HepG2 (cell line): ENCODE data around the gene EGFLAM. TPM values are rescaled to one million over a fixed set of nuclear protein-coding genes. Genes with fewer than 3 reads are reported as not detected.

Experiments used
- JARID2 ChIP-seq: sonication (generic); formaldehyde crosslinking; IDR thresholded peaks from 2 replicates; pipeline ENCODE4 v1.8.1; 2023; ENCODE audit warnings: missing genetic modification reagents, inconsistent platforms; ENCODE audit not compliant: insufficient replicate concordance
- MLLT10 ChIP-seq: sonication (generic); formaldehyde crosslinking; IDR thresholded peaks from 2 replicates; pipeline ENCODE4 v1.4.0; 2020; ENCODE audit warnings: missing genetic modification reagents
- NFRKB ChIP-seq: fragments of 450-650 bp; IDR thresholded peaks from 2 replicates; pipeline ENCODE4 v1.6.1; 2017
- PPARG ChIP-seq: conservative IDR thresholded peaks from 2 replicates; pipeline ENCODE4 v1.6.1; 2016; ENCODE audit warnings: missing biosample characterization, missing genetic modification reagents
- USF2 ChIP-seq, 2 experiments: sonication (generic) in 1 of 2; formaldehyde crosslinking in 1 of 2; IDR thresholded peaks; 2 replicates each; pipeline versions ENCODE4 v1.5.1 to v1.6.1; 2011 to 2020; ENCODE audit warnings: borderline replicate concordance in 1 of 2, low read depth in 1 of 2, low read length in 1 of 2, mild to moderate bottlenecking in 1 of 2, missing genetic modification reagents in 1 of 2, moderate library complexity in 1 of 2
- ZBED4 ChIP-seq: sonication (generic); formaldehyde crosslinking; IDR thresholded peaks from 2 replicates; pipeline ENCODE4 v1.4.0; 2020; ENCODE audit warnings: missing genetic modification reagents, borderline replicate concordance
- ZFY ChIP-seq: sonication (generic); formaldehyde crosslinking; IDR thresholded peaks from 2 replicates; pipeline ENCODE4 v1.4.0; 2020; ENCODE audit warnings: missing genetic modification reagents
- ZNF230 ChIP-seq: sonication (generic); formaldehyde crosslinking; IDR thresholded peaks from 2 replicates; pipeline ENCODE4 v1.4.0; 2020; ENCODE audit warnings: mild to moderate bottlenecking, missing genetic modification reagents
- ZNF687 ChIP-seq: sonication (generic); formaldehyde crosslinking; IDR thresholded peaks from 2 replicates; pipeline ENCODE4 v1.5.1; 2020; ENCODE audit warnings: mild to moderate bottlenecking, missing genetic modification reagents, moderate library complexity
- polyA plus RNA-seq, 8 experiments: library from polyadenylated mRNA; depleted of rRNA in 3 of 8; stranded (reverse) in 7 of 8; unstranded in 1 of 8; fragments of >200 nt; fragmentation: Illumina TruSeq in 4 of 8; extraction: Trizol in 4 of 8; gene quantifications; 2 replicates each; pipeline versions ENCODE4 v1.2.1 to v1.2.3, GENCODE V29; 2011 to 2016; ENCODE audit warnings: low read depth in 4 of 8, missing spikeins in 1 of 8, mixed read lengths in 1 of 8; ENCODE audit not compliant: insufficient read depth in 1 of 8
- total RNA-seq, 5 experiments: library from RNA; depleted of rRNA; stranded (reverse); fragments of >200 nt; fragmentation: Illumina TruSeq; extraction: Trizol; gene quantifications; 2 replicates each; pipeline ENCODE4 v1.2.3, GENCODE V29; 2016; ENCODE audit warnings: low read depth in 1 of 5

Gene EGFLAM
- total and polyA plus RNA-seq, 2 of the 13 experiments (the other 11 are each of a cell fraction or from before 2014, with no cell fraction given), result not detected

- peak; percentile 27; the same call in 1 of the 2 replicates for TF ChIP-seq ZNF687
- TF ChIP-seq ZNF230, result no peak
- no peak for TF ChIP-seq NFRKB
- no peak for TF ChIP-seq ZBED4 (CRISPR knock-in tag)
- TF ChIP-seq JARID2 (CRISPR knock-in tag), result no peak
- TF ChIP-seq USF2 (IDR thresholded peaks at IDR 0.05; ENCODE audit: low read depth, low read length), result no peak
- TF ChIP-seq USF2 (CRISPR knock-in tag; IDR thresholded peaks at IDR 0.05; ENCODE audit: borderline replicate concordance), result no peak
- peak; percentile 43; the same call in 1 of the 2 replicates for TF ChIP-seq PPARG (CRISPR knock-in tag)
- TF ChIP-seq MLLT10 (CRISPR knock-in tag), result no peak
- peak; percentile 25; the same call in 1 of the 2 replicates for TF ChIP-seq ZFY (CRISPR knock-in tag)
Measured at GRCh38 chr5:38467353-38468040, 209.1 kb downstream of the EGFLAM start (continued).
